Loucy (cell line): Measurements from ENCODE around the gene EIF4G3.

Experiments
- CTCF ChIP-seq: fragments of 200-600 bp; sonication (generic); conservative IDR thresholded peaks from 2 replicates; pipeline ENCODE4 v1.5.1; 2014; ENCODE audit warnings: mild to moderate bottlenecking, antibody characterized with exemption, low read length
- EZH2phosphoT487 ChIP-seq: fragments of 200-600 bp; IDR thresholded peaks from 2 replicates; pipeline ENCODE4 v1.6.1; 2018; ENCODE audit warnings: antibody characterized with exemption, mild to moderate bottlenecking, moderate library complexity, borderline replicate concordance

GRCh38 chr1:20882837-20883236 lies 293.9 kb downstream of the EIF4G3 start:
- TF ChIP-seq CTCF (no peak), EZH2phosphoT487 (no peak)
